Neural cell (in vitro differentiated cells): ENCODE data around the gene PQBP1. TPM values are rescaled to one million over a fixed set of nuclear protein-coding genes. Genes with fewer than 3 reads are reported as not detected.

ENCODE experiments used
- H2AFZ ChIP-seq: fragments of 200-600, 300-800 bp; sonication (generic), shearing (Covaris generic); 2 replicates; pipeline ENCODE4 v1.6.0; 2014; ENCODE audit warnings: low read depth, mild to moderate bottlenecking, antibody characterized with exemption, low read length, moderate library complexity
- H3F3A ChIP-seq: fragments of 200-600 bp; shearing (Covaris generic); 2 replicates; pipeline ENCODE4 v1.6.1; 2016; ENCODE audit warnings: mild to moderate bottlenecking, moderate library complexity, mixed read lengths, antibody characterized with exemption, low read length; ENCODE audit not compliant: insufficient read depth, poor library complexity, severe bottlenecking
- H3K27ac ChIP-seq: fragments of 200-600, 300-800 bp; sonication (generic), shearing (Covaris generic); 2 replicates; pipeline ENCODE4 v1.5.1; 2014; ENCODE audit warnings: mild to moderate bottlenecking, low read length, moderate library complexity
- H3K27me3 ChIP-seq: fragments of 300-800, 200-600 bp; sonication (generic), shearing (Covaris generic); 2 replicates; pipeline ENCODE4 v1.6.0; 2014; ENCODE audit warnings: mild to moderate bottlenecking, low read depth, low read length, moderate library complexity; ENCODE audit not compliant: insufficient read depth
- H3K36me3 ChIP-seq: fragments of 300-800, 200-600 bp; sonication (generic), shearing (Covaris generic); 2 replicates; pipeline ENCODE4 v1.5.1; 2014; ENCODE audit warnings: mild to moderate bottlenecking, antibody characterized with exemption, low read length, moderate library complexity; ENCODE audit not compliant: insufficient read depth
- H3K4me2 ChIP-seq: fragments of 300-800, 200-600 bp; sonication (generic), shearing (Covaris generic); 2 replicates; pipeline ENCODE4 v1.6.0; 2014; ENCODE audit warnings: mild to moderate bottlenecking, low read length
- H3K4me3 ChIP-seq: fragments of 300-800, 200-600 bp; sonication (generic), shearing (Covaris generic); 2 replicates; pipeline ENCODE4 v1.5.1; 2014; ENCODE audit warnings: mild to moderate bottlenecking, low read length, moderate library complexity
- H3K79me2 ChIP-seq: fragments of 200-600 bp; shearing (Covaris generic); replicated peaks from 2 replicates; pipeline ENCODE4 v1.6.0; 2014; ENCODE audit warnings: mild to moderate bottlenecking, low read length, moderate library complexity; ENCODE audit not compliant: insufficient read depth
- H3K9ac ChIP-seq: fragments of 300-800, 200-600 bp; sonication (generic), shearing (Covaris generic); 2 replicates; pipeline ENCODE4 v1.6.1; 2016; ENCODE audit warnings: mild to moderate bottlenecking, low read length, mixed read lengths
- H3K9me2 ChIP-seq: fragments of 200-600 bp; shearing (Covaris generic); 2 replicates; pipeline ENCODE4 v1.6.1; 2016; ENCODE audit warnings: mild to moderate bottlenecking, low read length, mixed read lengths; ENCODE audit not compliant: insufficient read depth
- H3K9me3 ChIP-seq: fragments of 200-600, 300-800 bp; sonication (generic), shearing (Covaris generic); 2 replicates; pipeline ENCODE4 v1.6.1; 2016; ENCODE audit warnings: mild to moderate bottlenecking, mixed run types, low read length, moderate library complexity, mixed read lengths
- H4K20me1 ChIP-seq: fragments of 200-600 bp; shearing (Covaris generic); 2 replicates; pipeline ENCODE4 v1.6.1; 2016; ENCODE audit warnings: mild to moderate bottlenecking, mixed run types; ENCODE audit not compliant: insufficient read depth
- CTCF ChIP-seq: fragments of 450-650 bp; IDR thresholded peaks from 2 replicates; pipeline ENCODE4 v1.5.1; 2014; ENCODE audit warnings: antibody characterized with exemption, mild to moderate bottlenecking, moderate library complexity; ENCODE audit not compliant: poor library complexity, severe bottlenecking
- EP300 ChIP-seq: fragments of 450-650 bp; conservative IDR thresholded peaks from 2 replicates; pipeline ENCODE4 v1.6.1; 2014; ENCODE audit warnings: antibody characterized with exemption, mild to moderate bottlenecking, moderate library complexity; ENCODE audit not compliant: poor library complexity, severe bottlenecking
- EZH2 ChIP-seq: fragments of 200-600, 300-800 bp; shearing (Covaris generic), sonication (generic); IDR thresholded peaks from 2 replicates; pipeline ENCODE4 v1.6.1; 2014; ENCODE audit warnings: antibody characterized with exemption, low read length, borderline replicate concordance, mild to moderate bottlenecking; ENCODE audit not compliant: insufficient read depth, poor library complexity, severe bottlenecking
- MXI1 ChIP-seq: fragments of 450-650 bp; conservative IDR thresholded peaks from 2 replicates; pipeline ENCODE4 v1.6.1; 2014; ENCODE audit warnings: antibody characterized with exemption, mild to moderate bottlenecking; ENCODE audit not compliant: poor library complexity, severe bottlenecking
- POLR2AphosphoS5 ChIP-seq: IDR thresholded peaks from 2 replicates; pipeline ENCODE4 v1.6.1; 2012
- RAD21 ChIP-seq: fragments of 450-650 bp; conservative IDR thresholded peaks from 2 replicates; pipeline ENCODE4 v1.6.1; 2014; ENCODE audit warnings: antibody characterized with exemption, mild to moderate bottlenecking, moderate library complexity
- REST ChIP-seq: IDR thresholded peaks from 2 replicates; pipeline ENCODE4 v1.6.1; 2012; ENCODE audit warnings: borderline replicate concordance
- SMC3 ChIP-seq: fragments of 450-650 bp; conservative IDR thresholded peaks from 2 replicates; pipeline ENCODE4 v1.6.1; 2014; ENCODE audit warnings: antibody characterized with exemption, mild to moderate bottlenecking, moderate library complexity; ENCODE audit not compliant: poor library complexity
- TAF1 ChIP-seq: IDR thresholded peaks from 2 replicates; pipeline ENCODE4 v1.6.1; 2012; ENCODE audit warnings: low read depth
- polyA plus RNA-seq: library from polyadenylated mRNA; depleted of rRNA; stranded (reverse); fragments of >200 nt; gene quantifications from 2 replicates; pipeline ENCODE4 v1.2.3, GENCODE V29; 2014

PQBP1 gene
- polyA plus RNA-seq, 1 donor from 2014 or later: 70.8 TPM

GRCh38 chrX:48933757-48934156, 36.0 kb downstream of the PQBP1 start:
- H3K4me3 ChIP-seq: no peak overlapping the region
- H3K9ac ChIP-seq: no peak overlapping the region
- H3K36me3 ChIP-seq: no peaks in the 10 kb centered on the region
- no peak overlapping the region for H3K27ac ChIP-seq
- TF ChIP-seq EZH2 (no peak), REST (no peak), CTCF (no peak), RAD21 (no peak), SMC3 (no peak), EP300 (no peak), TAF1 (no peak), POLR2AphosphoS5 (no peak), MXI1 (no peak)
- no peaks in the 10 kb centered on the region for H3K9me3 ChIP-seq
- no peak overlapping the region for H3K4me2 ChIP-seq
- no peaks in the 10 kb centered on the region for H3K9me2 ChIP-seq
- no peaks in the 10 kb centered on the region for H3K79me2 ChIP-seq
- no peaks in the 10 kb centered on the region for H3F3A ChIP-seq
- no peaks in the 10 kb centered on the region for H3K27me3 ChIP-seq
- H2AFZ ChIP-seq: no peak overlapping the region
- H4K20me1 ChIP-seq: no peaks in the 10 kb centered on the region

GRCh38 chrX:48934581-48935300, 37.0 kb downstream of the PQBP1 start:
- Histone ChIP-seq H3K9me3 (no peaks in the 10 kb centered on the region), H3K36me3 (no peaks in the 10 kb centered on the region), H3K27me3 (no peaks in the 10 kb centered on the region), H3F3A (no peaks in the 10 kb centered on the region), H2AFZ (no peak overlapping the region), H3K4me2 (no peak overlapping the region), H3K79me2 (no peaks in the 10 kb centered on the region), H3K27ac (no peak overlapping the region), H3K9me2 (no peaks in the 10 kb centered on the region), H4K20me1 (no peaks in the 10 kb centered on the region), H3K4me3 (no peak overlapping the region), H3K9ac (no peak overlapping the region)
- TF ChIP-seq MXI1 (no peak), TAF1 (no peak), POLR2AphosphoS5 (no peak), SMC3 (no peak), EZH2 (no peak), CTCF (no peak), REST (no peak), EP300 (no peak), RAD21 (no peak)
